GM18498 (cell line): ENCODE measurements around the gene FBH1.
"Not testable (repeated sequence)": the region's sequence is repeated elsewhere in the genome, so short reads cannot be mapped to it uniquely, and the experiment has no call there.

Experiments
- ATAC-seq: cut with Tn5 transposase; IDR thresholded peaks from one replicate; pipeline ENCODE4 v1.9.1; 2021; ENCODE audit warnings: mild to moderate bottlenecking, moderate library complexity; ENCODE audit not compliant: unreplicated experiment

FBH1 gene

DNA sequence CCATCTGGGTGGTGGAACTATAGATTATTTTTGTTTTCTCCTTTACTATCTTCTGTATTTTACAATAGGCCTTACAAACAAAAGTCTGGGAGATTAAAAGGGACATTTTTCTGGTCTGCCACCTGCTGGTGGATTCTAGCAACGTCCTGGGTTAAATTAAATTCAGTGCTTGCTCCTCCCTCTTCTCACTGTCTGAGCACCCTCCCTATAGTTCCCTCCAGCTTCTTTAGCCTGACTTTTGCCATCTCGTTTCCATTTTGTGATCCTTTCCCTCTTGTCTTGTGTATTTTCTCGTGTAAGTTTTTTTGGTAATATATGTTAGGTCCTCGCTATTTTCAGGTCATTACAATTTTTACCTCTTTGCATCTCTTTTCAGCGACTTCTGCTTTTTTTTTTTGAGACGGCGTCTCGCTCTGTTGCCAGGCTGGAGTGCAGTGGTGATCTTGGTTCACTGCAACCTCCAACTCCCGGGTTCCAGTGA is 16.5 kb upstream of the FBH1 start:
- no peak for ATAC-seq

DNA sequence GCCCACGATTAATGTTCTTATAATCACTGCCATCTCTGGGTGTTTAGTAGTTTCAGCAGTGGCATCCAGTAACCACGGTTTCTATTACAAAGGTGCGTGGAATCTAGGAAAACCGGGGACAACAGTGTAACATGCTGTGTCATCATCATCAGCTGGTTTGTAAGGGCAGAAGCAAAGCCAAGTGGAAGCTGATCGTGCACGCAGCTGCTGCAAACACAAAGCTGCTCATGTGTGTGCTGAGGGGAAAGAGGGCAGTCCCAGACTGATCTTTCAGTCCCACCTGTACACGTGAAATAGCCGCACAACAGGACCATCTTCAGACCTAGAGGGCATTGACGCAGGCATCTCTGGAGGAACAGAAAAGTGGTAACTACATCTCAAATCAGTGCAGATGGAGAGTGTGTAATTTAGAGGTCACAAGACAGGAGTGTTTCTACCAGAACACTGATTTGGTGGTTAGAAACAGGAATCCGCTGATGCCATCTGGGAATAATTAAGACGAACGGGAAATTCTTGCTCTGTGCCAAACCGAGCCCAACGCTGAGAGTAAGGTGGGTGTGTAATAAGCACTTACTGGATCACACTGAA is 13.8 kb upstream of the FBH1 start:
- no peak for ATAC-seq

DNA sequence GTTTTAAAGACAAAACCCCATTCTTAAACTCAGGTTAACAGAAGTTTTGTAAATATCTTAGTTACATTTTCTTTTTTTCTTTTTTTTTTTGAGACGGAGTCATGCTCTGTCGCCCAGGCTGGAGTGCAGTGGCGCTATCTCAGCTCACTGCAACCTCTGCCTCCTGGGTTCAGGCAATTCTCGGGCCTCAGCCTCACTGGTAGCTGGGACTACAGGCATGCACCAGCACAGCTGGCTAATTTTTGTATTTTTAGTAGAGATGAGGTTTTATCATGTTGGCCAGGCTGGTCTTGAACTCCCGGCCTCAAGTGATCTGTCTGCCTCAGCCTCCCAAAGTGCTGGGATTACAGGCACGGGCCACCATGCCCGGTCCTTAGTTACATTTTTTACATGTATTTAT is 13.0 kb upstream of the FBH1 start:
- ATAC-seq: not testable (repeated sequence)

DNA sequence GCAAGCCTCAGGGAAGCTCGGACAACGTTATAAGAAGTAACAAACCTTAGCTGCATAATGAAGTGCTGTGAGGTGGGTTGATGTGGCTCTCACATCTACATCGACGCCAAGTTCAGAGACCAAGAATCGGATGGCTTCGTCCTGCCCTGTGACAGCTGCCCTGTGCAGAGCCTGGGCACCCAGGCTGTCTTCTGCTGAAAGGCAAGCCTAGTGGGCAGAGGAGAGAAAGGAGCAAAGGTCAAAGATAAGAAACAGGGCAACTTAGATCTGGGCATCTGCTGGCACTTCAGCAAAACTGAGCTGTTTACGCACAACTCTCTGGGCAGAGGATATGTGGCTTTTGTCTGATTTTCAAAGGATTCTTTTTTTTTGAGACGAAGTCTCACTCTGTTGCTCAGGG is 7.1 kb upstream of the FBH1 start:
- no peak for ATAC-seq

DNA sequence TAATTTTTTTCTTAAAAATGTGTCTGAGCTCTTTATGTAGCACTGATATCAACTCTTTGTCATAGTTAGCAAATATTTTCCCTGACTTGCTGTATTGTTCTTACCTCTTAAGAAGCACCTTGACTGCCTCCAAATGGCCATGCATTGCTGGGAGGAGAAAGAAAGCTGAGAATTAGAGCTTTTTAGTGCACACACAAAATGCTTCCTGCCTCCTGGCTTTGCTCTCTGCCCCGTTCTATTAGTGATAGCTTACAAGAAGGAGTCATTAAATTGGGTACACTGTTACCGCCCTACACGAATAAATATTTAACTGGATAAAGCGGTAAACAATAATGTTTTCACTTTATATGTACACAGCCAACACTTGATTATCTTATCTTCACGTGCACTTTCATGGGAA is 4.4 kb upstream of the FBH1 start:
- no peak for ATAC-seq

DNA sequence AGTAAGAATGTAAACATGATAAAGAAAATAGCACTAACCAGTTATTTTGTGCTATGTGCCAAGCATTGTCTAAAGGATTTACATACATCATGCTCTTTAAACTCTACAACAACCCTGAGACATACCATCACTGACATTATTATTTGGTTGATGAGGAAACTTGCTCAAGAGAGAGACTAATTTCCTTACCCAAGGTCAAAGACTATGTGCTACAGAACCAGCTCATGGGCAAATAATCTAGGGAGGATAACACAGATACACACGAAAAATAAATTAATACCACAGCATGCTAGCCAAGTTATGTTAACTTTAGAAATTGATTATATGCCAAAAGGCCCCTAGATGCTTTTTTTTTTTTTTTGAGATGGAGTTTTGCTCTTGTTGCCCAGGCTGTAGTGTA is 3.0 kb upstream of the FBH1 start:
- ATAC-seq: no peak

DNA sequence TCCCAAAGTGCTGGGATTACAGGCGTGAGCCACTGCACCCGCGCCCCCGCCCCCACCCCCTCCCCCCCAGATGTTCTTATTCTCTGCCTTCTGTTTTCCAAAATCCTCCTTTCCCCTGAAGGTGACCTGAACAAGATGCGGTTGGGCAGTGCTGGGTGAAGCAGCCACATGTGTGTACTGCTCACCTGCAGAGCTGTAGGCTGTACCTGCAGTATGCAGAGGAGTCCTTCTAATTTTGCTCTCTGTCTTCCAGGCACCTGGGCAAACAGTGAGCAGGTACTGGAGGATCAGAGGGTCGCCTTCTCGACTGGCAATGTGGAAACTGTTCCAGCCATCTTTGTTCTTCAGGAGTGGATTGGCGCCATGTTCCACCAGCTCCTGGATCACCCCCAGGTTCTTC is 2.4 kb upstream of the FBH1 start:
- ATAC-seq: no peak

DNA sequence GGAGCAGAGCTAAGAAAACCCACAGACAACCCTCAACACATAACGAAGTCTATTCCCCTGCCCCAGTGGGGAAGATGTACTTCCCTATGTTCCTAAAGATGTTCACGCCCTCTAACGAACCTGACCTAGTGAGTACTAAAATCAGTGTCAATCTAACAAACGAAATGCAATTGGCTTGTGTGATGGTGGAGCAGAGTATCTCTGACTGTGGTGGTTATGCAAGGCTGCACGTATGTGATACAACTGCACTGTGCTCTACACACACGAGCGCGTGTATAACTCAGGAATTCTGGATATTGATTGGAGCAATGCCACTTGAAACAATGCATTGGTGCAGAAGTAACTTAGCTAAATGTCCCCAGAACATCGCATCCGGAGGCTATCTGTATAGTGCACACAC is 1.7 kb upstream of the FBH1 start:
- no peak for ATAC-seq

DNA sequence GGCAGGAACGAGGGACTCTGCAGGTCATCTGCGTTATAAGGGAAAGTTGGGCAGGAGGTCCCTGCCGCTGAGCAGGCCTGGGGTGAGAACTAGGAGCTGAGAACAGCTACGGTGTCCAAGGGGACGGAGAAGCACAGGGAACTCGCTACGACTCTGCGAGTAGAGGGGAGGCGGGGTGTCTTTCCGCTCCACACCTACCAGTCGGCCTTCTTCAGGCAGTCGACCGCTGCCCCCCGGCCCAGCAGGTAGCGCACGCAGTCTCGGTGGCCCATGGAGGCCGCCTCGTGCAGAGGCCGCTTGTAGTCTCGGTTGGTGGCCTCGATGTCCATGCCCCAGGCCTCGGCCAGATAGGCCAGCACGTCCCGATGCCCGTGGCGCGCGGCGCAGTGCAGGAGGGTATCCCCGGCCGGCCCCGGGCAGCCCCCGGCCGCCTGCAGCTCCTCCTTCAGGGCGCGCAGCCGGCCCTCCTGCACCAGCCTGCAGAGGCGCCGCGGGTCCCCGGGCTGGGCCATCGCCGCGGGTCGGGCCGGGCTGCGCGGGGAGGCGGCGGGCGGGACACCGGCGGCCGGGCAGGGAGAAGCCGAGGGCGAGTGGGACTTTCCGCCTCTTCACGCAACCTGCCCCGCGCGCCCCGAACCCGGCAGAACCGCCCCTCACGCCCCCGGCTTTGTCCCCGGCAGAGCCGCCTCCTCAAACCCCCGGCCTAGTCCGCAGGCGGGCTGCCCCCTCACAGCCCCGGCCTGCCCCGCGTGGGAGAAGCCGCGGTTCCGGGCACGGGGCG is 1.0 kb upstream of the FBH1 start:
- ATAC-seq: peak; percentile 33

DNA sequence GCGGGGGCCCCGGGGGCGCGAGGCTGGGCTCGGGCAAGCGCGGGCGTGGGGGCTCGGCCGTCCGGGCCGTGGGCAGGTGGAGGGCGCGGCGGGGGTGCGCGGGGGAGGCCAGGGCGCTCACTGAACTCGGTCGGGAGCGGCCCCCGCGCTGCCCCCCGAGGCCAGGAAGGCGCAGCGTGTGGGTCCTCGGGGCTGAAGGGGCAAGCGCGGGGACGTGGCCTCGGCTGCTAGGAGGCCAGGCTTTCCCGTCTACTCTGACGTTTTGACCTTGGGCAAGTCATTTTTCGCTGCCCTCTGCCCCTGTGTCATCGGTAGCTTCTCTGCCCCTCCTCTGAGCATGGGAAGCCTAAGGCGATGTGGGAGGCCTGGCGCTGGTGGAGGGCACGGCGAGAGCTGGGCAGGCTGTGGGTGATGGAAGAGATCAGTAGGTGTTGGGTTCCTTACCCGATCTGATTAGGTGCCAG is 441 bp downstream of the FBH1 start:
- peak; percentile 9 for ATAC-seq

DNA sequence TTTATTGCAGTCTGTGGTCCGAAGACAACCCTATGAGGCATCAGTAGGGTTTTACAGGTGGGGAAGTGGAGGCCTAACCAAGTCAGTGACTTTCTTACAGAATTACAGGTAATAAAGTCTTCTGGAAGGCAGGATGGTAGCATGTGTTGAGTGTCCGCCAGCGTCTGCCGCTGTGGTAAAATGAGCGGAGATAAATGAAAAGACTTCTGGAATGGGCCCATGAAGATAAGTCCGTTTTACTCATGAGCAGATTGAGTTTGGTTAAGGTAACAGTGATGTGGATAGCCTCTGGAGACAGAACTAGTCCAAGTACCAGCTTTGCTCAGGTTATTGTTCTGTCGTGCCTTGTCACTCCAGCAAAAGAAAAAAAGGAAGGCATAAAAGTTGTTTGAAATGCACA is 966 bp downstream of the FBH1 start:
- ATAC-seq: no peak

DNA sequence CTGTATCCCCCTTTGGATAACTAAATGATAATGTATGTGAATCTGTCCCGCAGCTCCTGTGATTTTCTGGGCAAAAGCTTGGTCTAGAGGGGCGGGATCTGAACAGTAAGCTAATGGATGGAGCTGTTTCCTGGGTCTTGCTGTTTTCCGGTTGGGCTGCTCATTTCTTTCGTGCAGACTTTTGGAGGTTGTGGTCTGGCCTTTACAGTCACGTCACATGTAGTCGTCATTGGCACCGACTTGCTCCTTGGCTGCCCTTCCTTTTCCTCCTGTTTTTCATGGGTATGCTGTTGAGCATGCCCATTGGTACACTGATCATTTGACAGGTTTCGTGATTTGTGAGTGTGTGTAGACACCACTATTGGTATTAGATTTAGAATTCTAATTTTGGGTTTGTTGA is 2.0 kb downstream of the FBH1 start:
- ATAC-seq: no peak

DNA sequence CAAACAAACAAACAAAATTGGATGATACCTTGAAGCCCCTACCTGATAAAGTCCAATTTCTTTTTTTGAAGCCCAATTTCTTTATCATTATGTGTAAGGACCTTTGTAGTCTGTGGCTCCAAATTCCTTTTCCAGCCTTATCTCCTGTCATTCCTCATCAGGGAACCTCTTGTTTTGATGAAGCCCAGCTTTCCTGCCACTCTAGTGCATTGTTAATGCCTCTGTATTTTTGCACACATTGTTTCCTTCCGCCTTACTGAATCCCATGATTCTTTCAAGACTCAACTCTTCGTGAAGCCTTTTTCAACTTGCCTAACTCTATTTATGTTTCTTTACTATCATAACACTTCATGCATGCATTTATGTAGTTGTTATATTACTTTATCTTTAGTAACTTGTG is 3.3 kb downstream of the FBH1 start:
- ATAC-seq: no peak

DNA sequence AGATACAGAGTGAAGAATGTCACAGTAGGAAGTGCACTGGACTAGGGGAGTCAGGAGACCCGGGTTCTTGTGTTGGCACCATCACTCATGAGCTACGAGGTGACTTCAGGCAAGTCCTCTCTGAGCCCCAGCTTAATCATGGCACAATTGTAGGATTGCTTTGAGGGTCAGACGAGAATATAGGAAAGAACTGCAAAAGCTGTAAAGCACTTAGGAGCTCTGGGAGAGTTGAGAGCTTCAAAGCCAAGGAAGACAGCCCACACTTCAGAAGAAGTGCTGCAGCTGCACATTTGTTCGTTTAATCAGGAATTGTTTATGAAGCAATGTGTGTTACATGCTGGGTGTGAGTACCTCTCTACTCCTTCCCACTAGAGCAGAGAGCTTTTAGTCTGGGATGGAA is 4.4 kb downstream of the FBH1 start:
- ATAC-seq: no peak

DNA sequence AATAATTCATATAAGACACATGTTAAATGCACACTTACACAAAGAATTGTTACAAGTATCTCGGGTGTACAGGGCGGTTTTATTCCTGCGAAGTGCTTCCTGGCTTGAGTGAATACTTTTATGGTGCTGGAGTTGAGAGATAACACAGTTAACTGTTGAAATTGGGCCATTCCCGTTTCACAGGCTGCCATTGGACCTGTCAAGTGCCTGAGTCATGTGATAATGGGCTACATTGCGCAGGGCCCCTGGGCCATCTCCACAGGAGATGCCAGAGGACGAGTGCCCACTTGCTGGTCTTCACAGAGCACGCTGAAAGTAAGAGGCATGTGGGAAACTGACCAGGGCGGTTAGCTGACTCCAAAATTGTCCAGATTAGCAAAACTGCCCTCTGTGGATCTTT is 4.8 kb downstream of the FBH1 start:
- no peak for ATAC-seq

DNA sequence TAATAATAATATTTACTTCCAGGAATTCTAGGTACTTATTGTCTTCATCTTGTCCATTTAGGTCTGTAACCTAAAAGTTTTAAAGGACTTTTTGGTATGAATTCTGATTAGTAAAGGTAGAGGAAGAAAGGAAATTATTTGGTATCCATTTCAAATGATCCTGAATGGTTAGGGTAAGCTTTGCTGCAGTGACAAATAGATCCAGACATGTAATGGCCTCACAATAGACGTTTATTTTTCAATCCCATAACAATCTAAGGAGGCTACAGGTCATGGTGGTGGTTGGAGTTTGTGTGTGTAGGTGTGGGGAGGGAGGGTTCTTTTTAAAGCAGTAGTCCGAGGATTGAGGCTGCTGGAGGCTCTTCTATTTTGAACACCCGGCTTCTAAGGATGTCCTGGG is 5.3 kb downstream of the FBH1 start:
- ATAC-seq: peak; percentile 15

DNA sequence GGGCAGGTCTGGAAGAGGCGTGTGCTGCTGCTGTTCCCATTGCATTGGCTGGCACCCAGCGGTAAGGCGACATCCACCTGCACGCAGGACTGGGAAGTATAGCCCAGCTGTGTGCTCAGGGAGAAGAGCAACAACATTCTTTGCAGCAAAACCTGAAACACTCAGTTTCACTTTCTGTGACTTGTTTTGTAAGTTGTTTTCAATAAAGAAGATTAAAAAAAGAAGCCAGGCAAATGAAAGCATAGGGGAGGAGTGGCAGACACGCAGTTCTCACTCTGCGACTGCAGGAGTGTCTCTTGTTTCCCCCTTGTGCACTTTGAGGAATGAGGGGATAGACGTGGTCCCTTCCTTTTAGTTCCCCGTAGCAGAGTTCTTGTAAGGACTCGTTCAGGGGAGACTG is 5.8 kb downstream of the FBH1 start:
- peak; percentile 71 for ATAC-seq

DNA sequence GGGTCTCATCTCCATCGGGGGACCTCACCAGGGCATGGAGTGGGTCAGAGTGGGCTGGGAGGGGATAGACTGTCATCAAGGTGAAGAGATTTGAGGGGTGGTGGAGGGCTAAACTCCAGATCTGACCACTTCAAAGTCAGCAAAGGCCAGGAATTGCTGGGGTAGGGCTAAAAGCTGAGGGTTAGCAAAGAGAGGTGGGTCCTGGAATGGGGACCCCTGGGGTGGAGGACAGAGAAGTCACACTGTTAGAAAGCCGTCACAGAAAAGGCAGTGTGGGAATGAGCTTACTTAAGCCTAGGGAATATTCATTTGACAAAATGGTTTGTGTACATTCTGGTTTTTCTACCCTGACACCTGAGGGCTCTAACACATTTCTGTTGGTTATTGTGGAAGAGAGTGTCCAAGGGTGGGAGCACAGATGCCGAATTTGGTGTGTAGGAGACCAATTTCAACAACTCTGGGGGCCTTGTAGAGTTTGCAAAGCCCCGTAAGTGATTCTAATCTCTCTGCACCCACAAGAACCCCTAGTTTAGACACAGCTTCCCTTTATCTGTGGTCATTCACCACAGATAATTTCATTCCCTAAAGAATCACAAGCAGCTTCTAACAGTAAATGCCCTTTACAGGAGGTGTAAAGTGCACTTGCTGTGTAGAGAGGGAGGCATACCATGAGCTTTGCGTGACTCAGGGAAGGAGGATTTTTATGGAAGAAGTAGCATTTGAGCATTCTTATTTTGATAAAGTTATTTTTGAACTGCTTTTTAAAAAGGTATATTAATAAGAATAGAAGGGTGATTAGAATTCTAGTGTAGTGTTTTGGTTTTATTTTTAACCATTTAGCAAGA is 6.4 kb downstream of the FBH1 start:
- ATAC-seq: peak; percentile 20

DNA sequence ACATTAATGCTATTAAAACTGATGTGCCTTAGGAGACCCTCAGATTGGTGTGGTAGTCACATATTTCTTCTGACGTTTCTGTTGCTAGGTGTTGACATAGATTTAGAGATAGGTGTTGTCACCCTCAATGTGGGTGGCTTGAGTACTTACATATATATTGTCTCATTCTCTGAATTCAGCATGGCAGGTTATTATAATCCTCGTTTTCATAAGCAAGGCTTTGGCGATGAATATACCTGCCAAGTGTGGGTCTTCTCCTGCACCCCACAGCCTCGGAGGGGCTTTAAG is 7.0 kb downstream of the FBH1 start:
- ATAC-seq: no peak

DNA sequence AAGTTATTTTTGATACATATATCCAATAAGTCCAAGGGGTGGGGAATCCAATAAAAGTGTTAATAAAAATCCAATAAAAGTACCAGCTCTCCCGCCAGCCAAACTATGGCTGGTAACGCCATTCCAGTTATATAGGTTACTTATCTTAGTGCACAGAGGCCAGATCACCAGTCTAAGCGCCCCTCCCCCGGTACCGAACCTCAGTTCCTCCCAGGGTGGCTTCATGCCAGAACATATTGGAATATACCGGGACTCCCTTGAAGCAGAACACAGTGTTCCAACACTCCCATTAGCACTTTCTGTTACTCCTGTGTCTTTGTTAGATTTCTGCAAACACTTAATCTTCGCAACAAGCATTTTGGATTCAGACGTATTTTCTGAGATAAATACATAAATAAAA is 7.5 kb downstream of the FBH1 start:
- ATAC-seq: no peak

DNA sequence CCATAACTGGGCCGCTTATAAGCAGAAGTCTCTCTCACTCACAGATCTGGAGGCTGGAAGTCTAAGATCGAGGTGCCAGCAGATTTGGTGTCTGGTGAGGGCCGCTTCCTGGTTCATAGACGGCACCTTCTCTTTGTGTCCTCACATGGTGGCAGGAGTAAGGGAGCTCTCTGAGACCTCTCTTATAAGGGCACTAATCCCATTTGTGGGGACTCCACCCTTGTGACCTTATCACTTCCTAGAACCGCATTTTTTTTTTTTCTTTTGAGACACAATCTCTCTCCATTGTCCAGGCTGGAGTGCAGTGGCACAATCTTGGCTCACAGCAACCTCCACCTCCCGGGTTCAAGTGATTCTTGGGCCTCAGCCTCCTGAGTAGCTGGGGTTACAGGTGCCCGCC is 8.1 kb downstream of the FBH1 start:
- ATAC-seq: no peak

DNA sequence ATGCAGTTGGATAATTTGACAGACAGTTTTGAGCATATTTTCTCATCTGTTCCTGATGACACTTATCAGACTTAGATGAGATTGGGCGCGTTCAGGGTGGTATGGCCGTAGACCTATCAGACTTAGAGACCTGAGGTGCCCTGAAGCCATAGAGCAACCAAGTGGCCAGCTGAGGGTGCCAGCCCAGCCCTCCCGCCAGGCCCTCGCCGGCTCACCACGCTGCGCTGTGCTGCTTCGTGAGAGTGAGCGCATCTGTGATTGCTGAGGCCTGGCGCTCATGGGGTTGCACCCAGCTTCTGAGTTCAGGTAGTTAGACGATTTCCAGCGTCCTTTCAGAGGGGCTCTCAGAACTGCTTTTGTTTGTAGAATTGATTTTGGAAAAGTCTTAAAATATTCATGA is 10.2 kb downstream of the FBH1 start:
- no peak for ATAC-seq
